ENCODE data around the gene ADGRV1. TPM values are rescaled to one million over a fixed set of nuclear protein-coding genes. Genes with fewer than 3 reads are reported as not detected.

The ADGRV1 gene
- total RNA-seq, 4 donors from 2014 or later = 0.25 to 0.60 (median 0.56) TPM; not detected in 1

DNA sequence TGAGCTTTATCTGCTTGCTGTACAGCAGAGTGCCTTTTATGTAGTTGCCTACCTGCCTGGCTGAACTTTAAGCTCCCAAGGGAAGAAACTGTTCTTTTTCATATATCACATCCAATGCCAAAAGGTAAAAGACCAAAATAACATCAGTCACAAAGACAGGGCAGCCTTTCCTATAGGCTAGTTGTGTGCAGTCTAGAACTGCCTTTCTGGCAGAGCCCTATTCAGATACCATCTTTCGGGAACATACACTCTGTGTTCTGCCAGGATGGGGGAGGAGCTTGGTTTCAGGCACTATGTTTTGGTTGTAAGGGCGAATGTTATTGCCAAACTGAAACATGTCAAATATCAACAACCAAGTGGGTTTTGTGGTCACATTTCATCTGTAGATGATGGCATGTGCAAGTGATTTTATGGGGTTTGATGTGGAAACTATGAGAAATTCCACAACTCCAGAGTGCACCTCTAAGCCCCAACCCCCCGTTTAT, 314.5 kb downstream of the ADGRV1 start:
- DNase-seq (ENCODE audit: low spot score) (no peak), ATAC-seq (ENCODE audit: low FRiP score) (no peak)

GRCh38 chr5:90874066-90874465, 315.5 kb downstream of the ADGRV1 start:
- TF ChIP-seq CTCF (IDR thresholded peaks at IDR 0.05) = no peak
- DNase-seq (ENCODE audit: low spot score) (no peak), ATAC-seq (ENCODE audit: low FRiP score) (no peak)

More for the DNA sequence above, 314.5 kb downstream of the ADGRV1 start:
- TF ChIP-seq CTCF (IDR thresholded peaks at IDR 0.05) = no peak

DNA sequence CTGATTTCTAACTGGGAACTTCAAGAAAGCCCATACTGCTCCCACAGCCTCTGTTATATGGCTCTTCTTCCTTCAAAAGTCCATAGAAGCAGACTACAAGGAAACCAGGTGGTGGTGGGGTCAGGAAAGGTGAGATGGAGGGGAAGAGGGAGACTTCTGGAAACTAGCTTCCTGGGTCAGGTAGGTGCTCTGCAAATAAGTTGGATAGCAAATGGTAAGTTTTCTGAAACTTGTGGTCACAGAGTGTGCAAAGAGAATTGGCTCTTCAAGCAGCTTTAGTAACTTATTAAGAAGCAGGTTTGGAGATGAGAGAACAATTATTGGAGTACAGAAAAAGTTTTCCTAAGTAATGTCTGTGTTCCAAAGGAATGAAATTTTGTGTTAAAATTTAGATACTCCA, 316.9 kb downstream of the ADGRV1 start:
- no peak for TF ChIP-seq CTCF (IDR thresholded peaks at IDR 0.05)
- no peak for ATAC-seq (ENCODE audit: low FRiP score)
- no peak for DNase-seq (ENCODE audit: low spot score)

DNA sequence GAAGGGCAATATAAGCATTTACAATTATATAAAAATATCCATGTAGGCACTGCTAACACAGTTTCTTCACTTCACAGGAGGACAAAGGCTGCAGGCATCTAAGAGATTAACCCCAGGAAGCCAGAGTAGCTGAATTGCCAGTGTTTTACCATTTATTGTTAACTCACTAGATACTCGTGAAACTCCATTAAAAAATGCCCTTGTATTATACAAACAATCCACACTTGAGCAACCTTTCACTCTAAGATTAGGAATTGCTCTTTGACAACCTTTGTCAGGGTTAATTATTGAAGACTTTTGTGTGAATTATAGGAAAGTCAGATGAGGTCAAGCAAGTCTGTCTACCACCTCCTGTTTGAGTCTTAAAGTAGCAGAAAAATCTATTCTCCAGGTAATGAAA, 317.8 kb downstream of the ADGRV1 start:
- DNase-seq (ENCODE audit: low spot score) = no peak
- no peak for ATAC-seq (ENCODE audit: low FRiP score)
- TF ChIP-seq CTCF (IDR thresholded peaks at IDR 0.05) = no peak

DNA sequence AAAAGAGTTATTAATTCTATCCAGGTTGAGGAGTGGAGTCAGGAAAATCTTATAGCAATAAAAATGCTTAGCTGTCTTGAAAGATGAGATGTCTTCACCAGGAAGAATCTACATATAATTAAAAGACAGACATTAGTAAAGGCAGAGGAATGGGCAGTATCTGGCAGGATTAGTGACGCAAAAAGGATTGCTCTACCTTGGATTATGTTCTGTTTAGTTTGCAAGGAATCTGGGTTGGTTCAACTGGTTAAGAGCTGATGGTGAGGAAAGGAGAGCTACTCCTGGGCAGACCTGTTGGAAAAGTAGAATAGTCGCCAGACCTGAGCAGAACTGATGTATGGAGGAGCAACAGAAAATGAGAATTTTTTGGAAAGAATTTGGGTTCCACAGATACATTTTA, 318.5 kb downstream of the ADGRV1 start:
- ATAC-seq (ENCODE audit: low FRiP score) (no peak), DNase-seq (ENCODE audit: low spot score) (no peak)
- TF ChIP-seq CTCF (IDR thresholded peaks at IDR 0.05) = no peak

DNA sequence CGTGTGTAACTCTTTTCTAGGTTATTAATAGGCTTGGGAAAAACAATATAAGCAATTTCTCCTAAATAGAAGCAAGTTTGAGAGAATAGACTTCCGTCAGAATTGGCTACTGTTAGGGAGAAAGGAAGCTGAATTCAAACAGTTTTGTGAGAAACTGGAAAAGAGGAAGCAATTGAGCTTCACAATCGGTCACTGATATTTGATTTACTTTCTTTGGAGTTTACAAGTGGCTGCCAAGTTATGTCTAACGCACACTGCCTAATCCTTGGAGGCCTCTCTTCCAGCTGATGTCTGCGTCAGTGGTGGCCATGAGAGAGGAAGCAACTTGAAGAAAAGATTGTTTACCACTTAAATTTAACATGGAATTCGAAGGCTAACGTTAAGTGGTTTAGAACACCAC, 319.5 kb downstream of the ADGRV1 start:
- no peak for DNase-seq (ENCODE audit: low spot score)
- TF ChIP-seq CTCF (IDR thresholded peaks at IDR 0.05) = no peak
- no peak for ATAC-seq (ENCODE audit: low FRiP score)

GRCh38 chr5:90878549-90879196, 320.1 kb downstream of the ADGRV1 start:
- ATAC-seq (ENCODE audit: low FRiP score) (peak; percentile 71), DNase-seq (ENCODE audit: low spot score) (no peak)
- TF ChIP-seq CTCF (IDR thresholded peaks at IDR 0.05) = no peak

Measured in omental fat pad (tissue), 4 donors.